Caki2 (cell line): ENCODE results near the gene UGDH. TPM values are rescaled to one million over a fixed set of nuclear protein-coding genes. Genes with fewer than 3 reads are reported as not detected.
A peak's percentile ranks its signal among the peaks of the same experiment; 100 is the strongest.
"Not testable (repeated sequence)": the region's sequence is repeated elsewhere in the genome, so short reads cannot be mapped to it uniquely, and the experiment has no call there.

ENCODE experiments used
- DNase-seq: peaks from one replicate; pipeline ENCODE4 v3.0.0-alpha.2; 2015; ENCODE audit warnings: low read depth
- in situ Hi-C: cut with HindIII; loops from 2 replicates; pipeline ENCODE4 v1.10.0; 2016; ENCODE audit warnings: low sequenced_read_pairs, low pct_unique_long_range_greater_than_20kb, mixed read lengths
- total RNA-seq: library from RNA; depleted of rRNA; stranded (reverse); fragments of >200 nt; shearing (Covaris generic); gene quantifications from 2 replicates; pipeline ENCODE4 v1.2.3, GENCODE V29; 2014; ENCODE audit warnings: low replicate concordance

Gene UGDH
- total RNA-seq, 1 experiment from 2014 or later, result 817 TPM

DNA sequence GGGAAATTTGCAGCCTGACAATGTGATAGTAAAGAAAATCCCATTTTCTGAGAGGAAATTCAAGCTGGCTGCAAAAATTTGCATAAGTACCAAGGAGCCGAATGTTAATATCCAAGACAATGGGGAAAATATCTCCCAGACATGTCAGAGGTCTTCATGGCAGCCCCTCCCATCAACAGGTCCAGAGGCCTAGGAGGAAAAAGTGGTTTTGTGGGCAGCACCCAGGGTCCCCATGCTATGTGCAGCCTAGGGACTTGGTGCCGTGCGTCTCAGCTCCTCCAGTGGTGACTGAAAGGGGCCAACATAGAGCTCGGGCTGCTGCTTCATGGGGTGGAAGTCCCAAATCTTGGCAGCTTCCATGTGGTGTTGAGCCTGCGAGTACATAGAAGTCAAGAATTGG lies 6.3 kb upstream of the UGDH start:
- in situ Hi-C loops, result no loop called here
- no peak for DNase-seq

- in situ Hi-C loops, result not testable (repeated sequence)
These were observed 5.0 kb upstream of the UGDH start for GRCh38 chr4:39532237-39532636.

DNA sequence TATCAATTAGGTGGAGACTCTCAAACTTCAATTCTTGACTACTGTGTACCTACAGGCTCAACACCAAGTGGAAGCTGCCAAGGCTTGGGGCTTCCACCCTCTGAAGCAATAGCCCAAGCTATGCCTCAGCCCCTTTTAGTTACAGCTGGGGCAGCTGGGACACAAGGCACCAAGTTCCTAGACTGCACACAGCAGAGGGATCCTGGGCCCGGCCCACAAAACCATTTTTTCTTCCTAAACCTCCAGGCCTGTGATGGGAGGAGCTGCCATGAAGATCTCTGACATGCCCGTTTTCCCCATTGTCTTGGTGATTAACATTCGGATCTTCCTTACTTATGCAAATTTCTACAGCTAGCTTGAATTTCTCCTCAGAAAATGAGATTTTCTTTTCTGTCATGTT lies 3.4 kb upstream of the UGDH start:
- in situ Hi-C loops, result no loop called here
- no peak for DNase-seq

More at GRCh38 chr4:39532237-39532636, 5.0 kb upstream of the UGDH start:
- DNase-seq, result not testable (repeated sequence)

GRCh38 chr4:39529534-39529933 lies 2.3 kb upstream of the UGDH start:
- no peak for DNase-seq
- in situ Hi-C loops, result no loop called here

DNA sequence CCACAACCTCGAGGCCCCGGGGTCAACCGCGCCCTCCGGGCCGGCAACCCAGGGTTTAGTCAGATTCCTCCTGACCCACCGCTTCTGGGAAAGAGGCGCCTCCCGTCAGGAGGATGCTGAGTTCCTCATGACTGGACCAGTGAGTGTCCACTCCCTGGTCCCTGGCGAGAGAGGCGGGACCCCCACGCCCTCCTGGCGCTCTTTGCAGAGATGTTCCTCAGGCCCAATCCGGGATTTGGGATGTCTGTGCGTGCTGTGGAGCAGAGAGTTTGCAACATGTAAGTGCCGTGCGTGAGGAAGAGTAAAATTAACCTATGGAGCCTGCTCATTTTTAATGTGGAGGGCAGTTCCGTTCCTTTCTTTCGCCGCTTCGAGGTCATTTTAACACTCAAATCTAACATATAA lies 824 bp upstream of the UGDH start:
- in situ Hi-C loops, result no loop called here
- no peak for DNase-seq

DNA sequence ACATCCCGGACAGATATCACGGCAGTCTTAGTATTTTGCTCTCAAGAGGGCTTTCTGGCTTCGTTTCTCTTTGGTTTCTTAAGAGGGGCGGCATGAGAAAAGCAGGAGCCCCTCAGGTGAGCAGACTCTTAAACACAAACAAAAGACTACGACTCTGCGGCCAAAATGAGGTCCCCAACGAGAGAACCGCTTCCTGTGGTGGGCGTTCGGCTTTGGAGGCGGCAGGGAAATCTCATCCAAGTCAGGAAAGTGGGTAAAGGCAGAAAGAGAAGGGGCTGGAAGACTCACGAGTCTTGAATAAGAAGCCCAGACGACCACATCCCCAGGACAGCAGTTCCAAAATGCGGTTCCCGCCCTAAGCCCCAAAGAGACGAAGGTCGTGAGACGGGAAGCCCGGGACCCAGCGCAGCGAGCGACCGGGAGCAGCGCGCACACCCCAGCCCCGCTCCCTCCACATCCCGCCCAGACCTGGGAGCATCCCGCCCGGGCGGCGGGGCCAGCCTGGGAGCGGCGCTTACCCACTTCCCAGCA lies 409 bp downstream of the UGDH start:
- no peak for DNase-seq
- in situ Hi-C loops, result no loop called here

DNA sequence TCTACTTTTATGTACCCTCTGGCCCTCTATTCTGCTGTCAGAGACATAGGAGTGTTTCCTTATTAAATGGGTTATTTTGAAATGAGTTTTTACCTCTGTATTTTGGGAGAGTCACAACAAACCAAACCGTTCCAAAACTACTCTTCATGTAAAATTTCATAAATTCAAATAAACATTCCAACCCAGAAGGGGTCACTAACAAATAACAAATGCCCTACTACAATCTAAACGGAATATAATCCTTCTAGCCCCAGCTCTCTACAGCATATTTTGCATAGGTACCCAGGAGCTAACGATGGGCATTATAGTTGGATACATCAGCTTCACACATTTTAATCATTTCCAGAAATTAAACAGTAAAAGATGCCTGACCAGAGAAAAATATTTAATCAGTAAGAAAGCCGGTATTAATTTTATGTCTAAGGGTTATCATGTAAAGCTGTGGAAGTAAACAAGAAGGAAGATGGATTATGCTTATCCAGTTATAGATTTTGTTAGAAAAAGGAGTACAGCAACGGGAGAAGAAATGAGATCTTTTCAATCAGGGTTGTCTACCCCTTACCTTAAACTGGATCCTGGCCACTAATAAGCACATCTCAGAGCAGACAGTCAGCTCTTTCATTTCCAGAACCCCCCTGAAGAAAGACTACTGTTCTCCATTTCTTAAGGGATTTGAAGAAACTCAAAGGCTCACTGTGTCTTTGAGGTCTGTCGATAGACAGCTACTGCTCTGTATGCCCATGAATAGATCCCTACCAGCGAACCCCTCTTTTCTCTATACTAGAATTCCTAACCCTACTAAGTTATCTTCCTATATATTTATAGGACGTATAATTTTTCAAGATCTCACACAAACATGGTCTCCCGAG lies 1.2 kb downstream of the UGDH start:
- in situ Hi-C loops, result no loop called here

DNA sequence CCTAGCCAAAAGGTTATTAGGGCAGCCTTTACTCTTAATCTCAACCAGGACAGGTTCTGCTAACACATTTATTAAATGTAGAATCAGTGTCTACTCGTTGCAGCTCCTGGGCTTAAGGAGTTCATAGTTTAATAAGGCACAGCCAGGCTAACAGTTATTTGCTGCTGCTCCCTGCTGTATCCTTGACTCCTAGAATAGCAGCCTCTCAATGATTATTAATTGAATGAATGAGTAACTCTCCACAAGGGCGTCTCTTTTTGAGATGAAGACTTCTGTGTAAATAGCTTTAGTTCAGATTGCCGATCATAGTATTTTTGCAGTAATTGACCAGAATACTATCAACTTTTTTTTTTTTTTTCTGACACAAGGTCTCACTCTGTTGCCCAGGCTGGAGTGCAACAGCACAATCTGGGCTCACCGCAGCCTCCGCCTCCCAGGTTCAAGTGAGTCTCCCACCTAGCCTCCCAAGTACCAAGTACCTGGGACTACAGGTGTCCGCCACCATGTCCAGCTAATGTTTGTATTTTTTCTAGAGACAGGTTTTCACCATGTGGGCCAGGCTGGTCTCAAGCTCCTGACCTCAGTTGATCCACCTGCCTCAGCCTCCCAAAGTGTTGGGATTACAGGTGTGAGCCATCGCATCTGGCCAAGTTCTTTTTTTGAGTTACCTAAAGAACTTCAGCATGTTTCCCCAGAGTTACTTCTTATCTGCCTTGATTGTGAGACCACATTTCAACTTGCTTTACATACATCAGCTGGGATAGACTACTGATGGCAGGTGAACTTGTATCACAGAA lies 2.9 kb downstream of the UGDH start:
- in situ Hi-C loops, result no loop called here
- peak; percentile 65 for DNase-seq

More for the DNA sequence above, 1.2 kb downstream of the UGDH start:
- DNase-seq, result no peak

DNA sequence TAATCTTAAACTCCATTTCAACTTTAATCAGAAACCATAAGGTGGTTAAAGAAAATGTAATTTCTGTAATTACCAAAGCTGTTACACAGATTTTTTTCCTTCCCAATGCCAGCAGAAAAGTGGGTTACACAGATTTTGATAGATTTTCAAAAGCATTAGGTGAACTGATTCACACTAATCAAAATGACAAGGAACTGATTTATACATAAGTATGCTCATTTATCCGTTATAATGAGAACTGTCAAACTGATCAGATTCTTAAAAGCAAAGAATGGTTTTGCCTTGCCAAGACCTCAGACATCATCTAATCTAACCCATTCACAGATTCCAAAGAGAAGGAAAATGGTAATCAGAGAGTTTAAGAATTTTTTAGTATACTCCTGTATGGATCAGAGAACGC lies 5.2 kb downstream of the UGDH start:
- DNase-seq, result no peak
- in situ Hi-C loops, result no loop called here

DNA sequence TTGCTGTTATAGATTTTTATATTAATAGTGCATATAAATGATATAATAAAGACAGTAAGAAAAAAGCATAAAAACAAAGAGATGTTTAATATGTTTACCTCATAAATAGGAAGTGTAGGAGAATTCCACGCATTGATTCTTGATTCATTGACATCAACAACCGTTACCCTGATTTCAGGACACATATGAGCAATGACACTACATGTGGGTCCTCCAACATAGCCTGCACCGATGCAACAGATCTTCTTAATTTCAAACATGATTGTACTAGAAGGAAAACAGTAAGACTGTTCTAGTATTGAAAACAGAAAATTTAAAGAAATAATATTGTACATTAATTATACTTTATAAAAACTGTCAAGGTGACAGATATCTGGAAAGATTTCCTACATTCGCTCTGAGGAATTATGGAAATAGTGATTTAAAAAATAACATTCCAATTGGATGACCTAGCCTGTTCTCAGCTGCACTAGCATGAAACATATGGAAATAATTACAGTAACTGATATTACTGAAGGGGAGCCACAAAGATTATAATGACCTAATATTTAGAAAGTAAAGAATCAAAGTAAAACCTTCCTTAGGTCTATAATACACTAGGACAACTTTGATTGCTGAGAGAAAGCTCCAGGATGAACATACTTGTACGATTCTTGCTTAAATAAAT lies 5.9 kb downstream of the UGDH start:
- in situ Hi-C loops, result no loop called here
- DNase-seq, result no peak

GRCh38 chr4:39518484-39518883 lies 8.8 kb downstream of the UGDH start:
- DNase-seq, result no peak
- in situ Hi-C loops, result no loop called here

DNA sequence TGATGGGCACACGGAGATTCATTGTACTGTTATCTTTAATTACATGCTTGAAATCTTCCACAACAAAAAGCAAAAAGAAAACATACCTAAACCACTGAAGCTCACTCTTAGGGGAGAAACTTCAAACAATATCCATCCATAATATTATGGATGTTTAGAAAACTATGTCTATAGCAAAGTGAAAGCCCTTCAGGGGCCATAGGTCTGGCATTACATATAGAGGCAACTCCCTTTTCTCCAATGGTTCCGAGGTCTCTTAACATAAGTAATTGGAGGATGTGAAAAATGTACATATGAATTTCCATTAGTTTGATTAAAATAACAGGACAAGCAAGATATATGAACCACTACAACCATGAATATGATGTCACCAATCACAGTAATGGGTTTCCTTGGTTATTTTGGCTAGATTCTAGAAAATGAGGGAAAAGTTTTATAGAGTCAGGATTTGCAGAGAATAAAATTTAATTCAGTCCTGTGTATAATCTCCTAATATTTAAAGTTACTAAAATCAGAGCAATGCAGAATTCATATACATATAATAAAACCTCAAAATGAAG lies 10.8 kb downstream of the UGDH start:
- in situ Hi-C loops, result no loop called here
- DNase-seq, result no peak

- in situ Hi-C loops, result not testable (repeated sequence)
These were observed 11.4 kb downstream of the UGDH start for GRCh38 chr4:39515669-39516401.

GRCh38 chr4:39514888-39515401 lies 12.3 kb downstream of the UGDH start:
- in situ Hi-C loops, result no loop called here
- DNase-seq, result peak; percentile 92

More at GRCh38 chr4:39515669-39516401, 11.4 kb downstream of the UGDH start:
- DNase-seq, result not testable (repeated sequence)

- DNase-seq, in situ Hi-C loops: not testable (repeated sequence)
These were observed 13.0 kb downstream of the UGDH start for GRCh38 chr4:39514266-39514665.

GRCh38 chr4:39510348-39510929 lies 16.8 kb downstream of the UGDH start:
- in situ Hi-C loops, result no loop called here
- no peak for DNase-seq

- peak; percentile 73 for DNase-seq
- in situ Hi-C loops, result no loop called here
These were observed 21.7 kb downstream of the UGDH start for GRCh38 chr4:39505581-39505980.
